Karpas-422 (cell line): ENCODE data around the gene SPDYE2. TPM values are rescaled to one million over a fixed set of nuclear protein-coding genes. Genes with fewer than 3 reads are reported as not detected.
"Not testable (repeated sequence)": the region's sequence is repeated elsewhere in the genome, so short reads cannot be mapped to it uniquely, and the experiment has no call there.

ENCODE experiments used
- DNase-seq: peaks from one replicate; pipeline ENCODE4 v3.0.0-alpha.2; 2015
- H2AFZ ChIP-seq: fragments of 200-600 bp; sonication (generic); 2 replicates; pipeline ENCODE4 v1.6.1; 2014; ENCODE audit warnings: antibody characterized with exemption, low read length, mixed read lengths
- H3K27ac ChIP-seq: fragments of 200-600 bp; sonication (generic); 2 replicates; pipeline ENCODE4 v1.5.1; 2014; ENCODE audit warnings: mild to moderate bottlenecking, low read length, moderate library complexity
- H3K27me3 ChIP-seq: fragments of 200-600 bp; sonication (generic); 2 replicates; pipeline ENCODE4 v1.6.1; 2014; ENCODE audit warnings: low read length, mixed read lengths
- H3K36me3 ChIP-seq: fragments of 200-600 bp; sonication (generic); 2 replicates; pipeline ENCODE4 v1.6.1; 2014; ENCODE audit warnings: low read length, mixed read lengths; ENCODE audit not compliant: insufficient read depth
- H3K4me1 ChIP-seq: fragments of 200-600 bp; sonication (generic); 2 replicates; pipeline ENCODE4 v1.6.1; 2014; ENCODE audit warnings: mild to moderate bottlenecking, low read length, mixed read lengths
- H3K4me2 ChIP-seq: fragments of 200-600 bp; sonication (generic); 2 replicates; pipeline ENCODE4 v1.6.1; 2014; ENCODE audit warnings: low read length, low read depth, mild to moderate bottlenecking; ENCODE audit not compliant: poor library complexity, severe bottlenecking
- H3K4me3 ChIP-seq: fragments of 200-600 bp; sonication (generic); 2 replicates; pipeline ENCODE4 v1.5.1; 2014; ENCODE audit warnings: mild to moderate bottlenecking, antibody characterized with exemption, low read length, mixed read lengths
- H3K79me2 ChIP-seq: fragments of 200-600 bp; sonication (generic); 2 replicates; pipeline ENCODE4 v1.6.1; 2014; ENCODE audit warnings: mild to moderate bottlenecking, low read length, mixed read lengths
- H3K9ac ChIP-seq: fragments of 200-600 bp; sonication (generic); 2 replicates; pipeline ENCODE4 v1.6.0; 2014; ENCODE audit warnings: low read length
- H3K9me2 ChIP-seq: fragments of 200-600 bp; sonication (generic), shearing (Covaris generic); replicated peaks from 2 replicates; pipeline ENCODE4 v1.6.0; 2014; ENCODE audit warnings: mild to moderate bottlenecking, low read length, moderate library complexity; ENCODE audit not compliant: insufficient read depth
- H3K9me3 ChIP-seq: fragments of 300-700, 200-600 bp; sonication (generic); 2 replicates; pipeline ENCODE4 v1.6.1; 2014; ENCODE audit warnings: low read length, mixed read lengths
- H4K20me1 ChIP-seq: fragments of 200-600 bp; sonication (generic); 2 replicates; pipeline ENCODE4 v1.6.1; 2014; ENCODE audit warnings: mild to moderate bottlenecking, antibody characterized with exemption, low read length, low read depth; ENCODE audit not compliant: insufficient read depth
- total RNA-seq: library from RNA; depleted of rRNA; stranded (reverse); fragments of >200 nt; shearing (Covaris generic); gene quantifications from 2 replicates; pipeline ENCODE4 v1.2.3, GENCODE V29; 2014; ENCODE audit warnings: low replicate concordance

Gene SPDYE2
- total RNA-seq, 1 experiment from 2014 or later: not detected

- not testable (repeated sequence) for H3K79me2 ChIP-seq, H2AFZ ChIP-seq, H3K9me3 ChIP-seq, H3K36me3 ChIP-seq, H3K4me2 ChIP-seq, H3K4me1 ChIP-seq, H4K20me1 ChIP-seq, DNase-seq, H3K4me3 ChIP-seq, H3K27ac ChIP-seq, H3K9me2 ChIP-seq, H3K27me3 ChIP-seq, H3K9ac ChIP-seq
These were observed 19.4 kb upstream of the SPDYE2 start for GRCh38 chr7:102531583-102531982.

GRCh38 chr7:102532127-102532526 is 18.9 kb upstream of the SPDYE2 start:
- H3K36me3 ChIP-seq, H3K27me3 ChIP-seq, H3K27ac ChIP-seq, H4K20me1 ChIP-seq, H3K4me2 ChIP-seq, H2AFZ ChIP-seq, H3K9me3 ChIP-seq, H3K4me3 ChIP-seq, H3K79me2 ChIP-seq, H3K9me2 ChIP-seq, H3K9ac ChIP-seq, H3K4me1 ChIP-seq, DNase-seq: not testable (repeated sequence)

GRCh38 chr7:102535062-102535615 is 15.9 kb upstream of the SPDYE2 start:
- not testable (repeated sequence) for H4K20me1 ChIP-seq, H3K27me3 ChIP-seq, H3K27ac ChIP-seq, H3K79me2 ChIP-seq, H3K4me2 ChIP-seq, H3K4me1 ChIP-seq, H3K36me3 ChIP-seq, H3K4me3 ChIP-seq, H3K9me3 ChIP-seq, H3K9ac ChIP-seq, H3K9me2 ChIP-seq, H2AFZ ChIP-seq, DNase-seq

- not testable (repeated sequence) for H3K9ac ChIP-seq, H2AFZ ChIP-seq, H3K27me3 ChIP-seq, DNase-seq, H3K4me3 ChIP-seq, H3K27ac ChIP-seq, H3K4me2 ChIP-seq, H3K4me1 ChIP-seq, H4K20me1 ChIP-seq, H3K36me3 ChIP-seq, H3K79me2 ChIP-seq, H3K9me2 ChIP-seq, H3K9me3 ChIP-seq
These were observed 10.4 kb upstream of the SPDYE2 start for GRCh38 chr7:102540604-102541003.

DNA sequence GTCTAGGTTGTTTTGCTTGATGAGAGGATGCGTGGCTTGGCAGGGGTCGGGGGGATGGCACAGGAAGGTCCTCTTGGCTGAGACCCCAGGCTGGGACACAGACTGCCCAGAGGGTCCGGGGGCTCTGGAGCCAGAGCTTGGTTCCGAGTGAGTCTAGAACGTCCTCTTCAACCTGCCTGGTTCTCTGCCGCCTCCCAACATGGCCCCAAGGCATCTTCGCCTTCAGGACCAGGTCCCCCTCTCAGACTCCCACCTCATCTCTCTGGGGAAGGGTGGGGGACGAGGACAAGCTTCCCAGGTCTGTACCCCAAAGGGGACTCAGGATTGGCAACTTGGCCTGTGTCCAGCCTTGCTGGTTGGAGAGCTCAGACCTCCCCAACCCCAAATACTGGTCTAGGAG is 8.9 kb upstream of the SPDYE2 start:
- not testable (repeated sequence) for H3K36me3 ChIP-seq, H3K79me2 ChIP-seq, H3K9me2 ChIP-seq, H3K4me2 ChIP-seq, H3K9me3 ChIP-seq, H3K4me1 ChIP-seq, DNase-seq, H3K27me3 ChIP-seq, H3K4me3 ChIP-seq, H3K27ac ChIP-seq, H3K9ac ChIP-seq, H4K20me1 ChIP-seq, H2AFZ ChIP-seq

- H3K4me3 ChIP-seq, H3K9ac ChIP-seq, H3K9me2 ChIP-seq, H3K9me3 ChIP-seq, H3K36me3 ChIP-seq, DNase-seq, H3K79me2 ChIP-seq, H2AFZ ChIP-seq, H3K4me1 ChIP-seq, H3K27me3 ChIP-seq, H3K4me2 ChIP-seq, H3K27ac ChIP-seq, H4K20me1 ChIP-seq: not testable (repeated sequence)
These were observed 8.3 kb upstream of the SPDYE2 start for GRCh38 chr7:102542771-102543170.

DNA sequence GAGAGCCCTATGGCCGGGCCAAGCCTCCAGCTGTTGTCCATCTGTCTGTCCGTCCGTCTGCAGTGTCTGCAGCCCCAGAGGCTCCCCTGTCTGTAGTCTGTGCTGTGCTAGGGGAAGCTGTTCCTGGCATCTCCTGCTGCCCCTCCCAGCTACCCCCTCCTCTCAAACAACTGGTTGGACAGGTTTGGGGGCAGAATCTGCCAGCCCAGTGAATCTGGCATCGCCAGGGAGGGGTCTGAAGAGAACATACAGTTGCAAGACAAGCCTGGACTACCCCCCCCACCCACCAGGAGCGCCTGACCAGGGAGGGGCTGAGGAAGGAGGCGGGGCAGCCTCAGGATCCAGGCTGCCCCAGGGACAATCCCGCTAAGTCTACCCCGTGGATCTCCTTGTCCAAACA is 7.4 kb upstream of the SPDYE2 start, which contains the start of gene UPK3BL2:
Gene UPK3BL2 (minus strand): TSS at position 101 of the 400 bp plus-strand sequence. CDS start 60 bp downstream, at position 41.
- H3K4me1 ChIP-seq: not testable (repeated sequence)

GRCh38 chr7:102544372-102544771 is 6.7 kb upstream of the SPDYE2 start:
- H3K27me3 ChIP-seq, H3K36me3 ChIP-seq, H3K4me2 ChIP-seq, H4K20me1 ChIP-seq, H3K4me1 ChIP-seq, H3K79me2 ChIP-seq, DNase-seq, H3K27ac ChIP-seq, H3K9me3 ChIP-seq, H3K9me2 ChIP-seq, H3K9ac ChIP-seq, H2AFZ ChIP-seq, H3K4me3 ChIP-seq: not testable (repeated sequence)

More for the DNA sequence above, 7.4 kb upstream of the SPDYE2 start, which contains the start of gene UPK3BL2:
- H3K79me2 ChIP-seq, H3K9me2 ChIP-seq, H3K27me3 ChIP-seq, H3K27ac ChIP-seq, H3K9ac ChIP-seq, H4K20me1 ChIP-seq, H3K9me3 ChIP-seq, H3K4me2 ChIP-seq, H3K4me3 ChIP-seq, H2AFZ ChIP-seq, DNase-seq, H3K36me3 ChIP-seq: not testable (repeated sequence)

- H3K4me2 ChIP-seq, DNase-seq, H3K9me2 ChIP-seq, H4K20me1 ChIP-seq, H3K27me3 ChIP-seq, H3K9me3 ChIP-seq, H3K4me1 ChIP-seq, H3K36me3 ChIP-seq, H3K27ac ChIP-seq, H2AFZ ChIP-seq, H3K9ac ChIP-seq, H3K79me2 ChIP-seq, H3K4me3 ChIP-seq: not testable (repeated sequence)
These were observed 5.7 kb upstream of the SPDYE2 start for GRCh38 chr7:102545288-102545687.
